Type B pancreatic cell (in vitro differentiated cells): ENCODE results near the gene EEFSEC. TPM values are rescaled to one million over a fixed set of nuclear protein-coding genes. Genes with fewer than 3 reads are reported as not detected.

Source experiments
- DNase-seq: peaks from one replicate; pipeline ENCODE4 v3.0.0; 2021; ENCODE audit warnings: mixed read lengths; ENCODE audit not compliant: unreplicated experiment; ENCODE audit errors: extremely low spot score
- H3K27ac Mint-ChIP-seq: 2 replicates; pipeline ENCODE4 v1.8.0; 2021; ENCODE audit warnings: mild to moderate bottlenecking, mixed read lengths
- H3K27me3 Mint-ChIP-seq: 2 replicates; pipeline ENCODE4 v1.8.0; 2021; ENCODE audit warnings: mixed read lengths
- H3K36me3 Mint-ChIP-seq: 2 replicates; pipeline ENCODE4 v1.8.0; 2021; ENCODE audit warnings: mixed read lengths
- H3K4me1 Mint-ChIP-seq: one replicate; pipeline ENCODE4 v1.8.0; 2021; ENCODE audit warnings: mixed read lengths; ENCODE audit not compliant: unreplicated experiment
- H3K4me3 Mint-ChIP-seq: 2 replicates; pipeline ENCODE4 v1.8.0; 2021; ENCODE audit warnings: mild to moderate bottlenecking, mixed read lengths
- H3K9me3 Mint-ChIP-seq: 2 replicates; pipeline ENCODE4 v1.8.0; 2021; ENCODE audit warnings: mixed read lengths
- CTCF ChIP-seq: fragments of 200-600 bp; sonication (generic); conservative IDR thresholded peaks from 2 replicates; pipeline ENCODE4 v1.5.0; 2021; ENCODE audit warnings: antibody characterized with exemption, mild to moderate bottlenecking
- total RNA-seq: library from RNA; stranded (reverse); gene quantifications from 2 replicates; pipeline ENCODE4 v1.2.1, GENCODE V29; 2021; ENCODE audit warnings: low replicate concordance

Gene EEFSEC
- total RNA-seq, 1 donor from 2014 or later = 16.6 TPM

DNA sequence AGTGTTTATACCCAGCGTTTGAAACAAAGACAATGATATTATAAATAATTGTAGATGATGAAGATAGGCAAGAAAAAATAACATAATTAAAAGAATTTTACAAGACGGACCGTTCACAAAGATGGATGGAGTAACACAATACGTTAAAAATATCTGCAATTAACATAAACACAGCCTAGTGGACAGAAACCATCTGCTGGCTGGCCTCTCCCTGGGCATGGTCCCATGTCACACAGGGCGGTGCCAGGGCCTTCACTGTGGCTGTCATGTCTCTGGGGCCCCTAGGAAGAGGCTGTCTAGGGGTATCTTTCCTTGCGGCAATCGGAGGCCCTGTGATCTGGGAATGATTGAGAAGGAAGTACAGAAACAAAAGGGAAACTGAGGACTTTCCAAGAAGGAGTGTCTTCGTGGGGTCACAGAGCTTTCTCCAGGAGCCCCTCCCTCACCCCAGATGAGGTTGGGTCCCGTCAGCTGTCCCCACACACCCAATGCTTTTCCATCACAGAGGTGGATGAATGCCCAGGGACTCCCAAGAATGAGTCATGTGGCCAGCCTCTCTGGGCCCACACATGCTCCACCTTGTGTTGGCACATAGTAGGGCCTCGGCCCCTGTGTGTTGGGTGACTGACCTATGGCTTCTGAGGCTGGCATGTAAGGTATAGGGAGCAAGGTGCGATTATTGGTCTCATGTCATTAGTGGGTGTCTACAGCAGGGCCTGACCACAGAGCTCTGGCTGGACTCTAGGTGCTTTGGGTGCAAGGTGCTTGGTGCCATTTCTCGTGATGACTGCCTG lies 226.3 kb downstream of the EEFSEC start:
- Mint-ChIP-seq H3K27ac (peak overlapping the region; percentile 77), H3K27me3 (no peaks in the 10 kb centered on the region), H3K4me1 (peaks cover 31% of the 10 kb centered on the region)

GRCh38 chr3:128380295-128380694 lies 227.0 kb downstream of the EEFSEC start:
- no peak for DNase-seq
- TF ChIP-seq CTCF = no peak
- Mint-ChIP-seq H3K36me3 (no peaks in the 10 kb centered on the region), H3K9me3 (no peaks in the 10 kb centered on the region), H3K4me3 (no peak overlapping the region), H3K27me3 (no peaks in the 10 kb centered on the region), H3K27ac (no peak overlapping the region), H3K4me1 (peaks cover 31% of the 10 kb centered on the region)

More for the DNA sequence above, 226.3 kb downstream of the EEFSEC start:
- no peak for TF ChIP-seq CTCF
- Mint-ChIP-seq H3K36me3 (no peaks in the 10 kb centered on the region), H3K9me3 (no peaks in the 10 kb centered on the region), H3K4me3 (no peak overlapping the region)
- no peak for DNase-seq

DNA sequence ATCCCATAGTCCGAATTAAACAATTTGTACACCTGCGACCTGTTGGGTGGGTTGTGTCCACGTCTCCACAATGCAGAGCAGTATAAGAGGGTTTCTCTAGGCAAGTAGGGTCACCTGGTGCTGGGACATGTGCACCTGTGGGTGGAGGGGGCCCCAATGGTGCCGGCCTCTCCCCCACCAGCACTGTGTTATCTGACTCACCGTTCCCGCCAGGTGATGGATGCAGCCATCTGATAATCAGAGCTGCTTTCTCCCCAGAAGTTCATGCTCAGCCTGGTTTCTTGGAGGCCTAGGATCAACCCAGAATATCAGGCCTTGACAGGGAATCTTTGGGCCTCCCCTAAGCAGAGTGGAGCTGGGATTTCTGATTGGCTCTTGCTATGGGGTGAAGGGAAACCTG lies 227.4 kb downstream of the EEFSEC start:
- Mint-ChIP-seq H3K4me3 (no peak overlapping the region), H3K4me1 (peaks cover 35% of the 10 kb centered on the region), H3K27ac (no peak overlapping the region), H3K27me3 (no peaks in the 10 kb centered on the region), H3K9me3 (no peaks in the 10 kb centered on the region), H3K36me3 (peaks cover 3% of the 10 kb centered on the region)
- TF ChIP-seq CTCF = no peak
- no peak for DNase-seq

DNA sequence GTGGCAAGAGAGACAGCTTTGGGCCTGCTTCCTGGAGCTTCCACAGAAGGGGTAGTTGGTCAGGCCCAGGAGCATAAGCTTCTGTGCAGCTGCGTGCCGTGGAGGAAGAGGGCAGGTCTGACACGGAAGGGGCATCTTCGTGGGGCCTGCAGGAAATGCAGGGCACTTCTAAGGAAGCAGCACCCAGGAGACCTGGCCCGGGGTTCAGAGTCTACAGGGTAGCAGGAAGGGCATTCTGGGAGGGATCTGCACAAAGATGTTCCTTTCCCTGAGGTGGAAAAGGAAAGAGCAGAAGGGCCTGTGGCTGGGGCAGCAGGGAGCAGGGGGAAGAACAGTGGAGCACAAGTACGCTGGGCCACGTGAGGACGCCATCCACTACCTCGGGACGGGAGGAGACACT lies 228.3 kb downstream of the EEFSEC start:
- DNase-seq = no peak
- no peaks in the 10 kb centered on the region for H3K27me3 Mint-ChIP-seq
- no peak overlapping the region for H3K4me3 Mint-ChIP-seq
- no peak for TF ChIP-seq CTCF
- no peaks in the 10 kb centered on the region for H3K9me3 Mint-ChIP-seq
- H3K27ac Mint-ChIP-seq = no peak overlapping the region
- H3K36me3 Mint-ChIP-seq = peaks cover 5% of the 10 kb centered on the region
- H3K4me1 Mint-ChIP-seq = peaks cover 37% of the 10 kb centered on the region

- DNase-seq = no peak
- H3K9me3 Mint-ChIP-seq = no peaks in the 10 kb centered on the region
- no peak for TF ChIP-seq CTCF
- H3K27me3 Mint-ChIP-seq = no peaks in the 10 kb centered on the region
- H3K36me3 Mint-ChIP-seq = peaks cover 5% of the 10 kb centered on the region
- peaks cover 37% of the 10 kb centered on the region for H3K4me1 Mint-ChIP-seq
- H3K27ac Mint-ChIP-seq = no peak overlapping the region
- H3K4me3 Mint-ChIP-seq = no peak overlapping the region
Observed at GRCh38 chr3:128382221-128382807, 229.0 kb downstream of the EEFSEC start.
